Measurements from ENCODE around the gene ITGB8.

ITGB8 gene

DNA sequence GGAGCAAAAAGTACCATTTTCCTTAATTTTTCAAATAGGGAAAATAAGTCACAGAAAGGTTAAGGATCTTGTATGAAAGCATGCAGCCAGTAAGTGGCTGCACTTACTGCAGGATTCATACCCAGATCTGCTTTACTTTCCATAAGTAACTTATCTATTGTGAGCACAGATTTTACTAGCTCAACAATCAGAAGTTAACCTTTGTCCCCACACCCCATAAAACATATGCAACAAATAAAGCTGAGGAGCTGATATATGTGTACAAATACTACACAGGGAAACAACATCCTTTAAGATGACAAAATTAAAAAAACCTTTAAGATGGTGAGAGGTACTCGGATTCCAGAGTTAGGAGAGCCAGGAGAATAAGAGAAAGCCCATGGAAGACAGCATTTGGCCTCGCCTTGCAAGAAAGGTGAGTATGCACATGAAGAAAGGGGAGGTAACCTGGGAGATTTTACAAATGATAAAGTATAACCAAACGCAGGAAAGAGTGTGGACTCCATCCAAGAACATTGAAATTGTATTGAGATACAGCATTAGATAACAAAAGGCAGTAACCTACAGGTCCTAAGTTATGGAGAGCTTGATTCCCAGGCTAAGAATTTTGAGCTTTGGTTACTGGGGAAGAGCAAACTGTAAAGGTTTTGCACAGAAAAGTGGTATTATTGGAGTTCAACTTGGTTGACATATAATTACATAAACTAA, 87.1 kb downstream of the ITGB8 start:
- TF ChIP-seq, protein P1, sequence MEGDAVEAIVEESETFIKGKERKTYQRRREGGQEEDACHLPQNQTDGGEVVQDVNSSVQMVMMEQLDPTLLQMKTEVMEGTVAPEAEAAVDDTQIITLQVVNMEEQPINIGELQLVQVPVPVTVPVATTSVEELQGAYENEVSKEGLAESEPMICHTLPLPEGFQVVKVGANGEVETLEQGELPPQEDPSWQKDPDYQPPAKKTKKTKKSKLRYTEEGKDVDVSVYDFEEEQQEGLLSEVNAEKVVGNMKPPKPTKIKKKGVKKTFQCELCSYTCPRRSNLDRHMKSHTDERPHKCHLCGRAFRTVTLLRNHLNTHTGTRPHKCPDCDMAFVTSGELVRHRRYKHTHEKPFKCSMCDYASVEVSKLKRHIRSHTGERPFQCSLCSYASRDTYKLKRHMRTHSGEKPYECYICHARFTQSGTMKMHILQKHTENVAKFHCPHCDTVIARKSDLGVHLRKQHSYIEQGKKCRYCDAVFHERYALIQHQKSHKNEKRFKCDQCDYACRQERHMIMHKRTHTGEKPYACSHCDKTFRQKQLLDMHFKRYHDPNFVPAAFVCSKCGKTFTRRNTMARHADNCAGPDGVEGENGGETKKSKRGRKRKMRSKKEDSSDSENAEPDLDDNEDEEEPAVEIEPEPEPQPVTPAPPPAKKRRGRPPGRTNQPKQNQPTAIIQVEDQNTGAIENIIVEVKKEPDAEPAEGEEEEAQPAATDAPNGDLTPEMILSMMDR (IDR thresholded peaks at IDR 0.05) = no peak
- H3K9ac ChIP-seq = no peak overlapping the region
- no peaks in the 10 kb centered on the region for H3K79me2 ChIP-seq
- H3K4me2 ChIP-seq (ENCODE audit: low read length) = no peak overlapping the region
- H3K9me3 ChIP-seq (ENCODE audit: control insufficient read depth, low read length) = no peaks in the 10 kb centered on the region
- H3K36me3 ChIP-seq (ENCODE audit: control insufficient read depth, insufficient read depth, low read length) = no peaks in the 10 kb centered on the region
- no peaks in the 10 kb centered on the region for H3K27me3 ChIP-seq (ENCODE audit: control insufficient read depth, insufficient read depth, low read length)
- H2AFZ ChIP-seq = no peak overlapping the region
- peaks cover 9% of the 10 kb centered on the region for H3K4me1 ChIP-seq
- H3K27ac ChIP-seq = no peak overlapping the region
- no peak overlapping the region for H3K4me3 ChIP-seq (ENCODE audit: low read depth, low read length)

DNA sequence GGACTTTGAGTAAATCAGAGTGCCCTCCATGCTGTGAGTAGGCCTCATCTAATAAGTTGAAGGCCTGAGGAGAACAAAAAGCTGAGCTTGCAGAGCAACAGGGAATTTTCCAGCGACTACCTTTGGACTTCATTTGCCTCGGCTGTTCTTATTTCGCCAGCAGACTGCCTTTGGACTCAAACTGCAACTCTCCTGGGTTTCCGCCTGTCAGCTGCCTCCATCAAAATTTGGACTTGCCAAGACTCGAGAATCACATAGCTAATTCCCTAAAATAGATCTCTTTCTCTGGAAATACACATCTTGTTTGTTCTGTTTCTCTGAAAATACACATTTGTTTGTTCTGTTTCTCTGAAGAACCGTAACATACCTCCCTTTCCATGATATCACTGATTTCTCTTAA, 93.8 kb downstream of the ITGB8 start:
- TF ChIP-seq, protein P1 (IDR thresholded peaks at IDR 0.05) = no peak
- no peaks in the 10 kb centered on the region for H3K27me3 ChIP-seq (ENCODE audit: control insufficient read depth, insufficient read depth, low read length)

GRCh38 chr7:20430664-20431063, 100.0 kb downstream of the ITGB8 start:
- Histone ChIP-seq H3K36me3 (ENCODE audit: control insufficient read depth, insufficient read depth, low read length) (no peaks in the 10 kb centered on the region), H3K9me3 (ENCODE audit: control insufficient read depth, low read length) (no peaks in the 10 kb centered on the region)

More for the DNA sequence above, 93.8 kb downstream of the ITGB8 start:
- H2AFZ ChIP-seq = no peak overlapping the region
- H3K4me3 ChIP-seq (ENCODE audit: low read depth, low read length) = no peak overlapping the region
- H3K4me1 ChIP-seq = peaks cover 9% of the 10 kb centered on the region
- H3K9me3 ChIP-seq (ENCODE audit: control insufficient read depth, low read length) = no peaks in the 10 kb centered on the region
- no peak overlapping the region for H3K27ac ChIP-seq
- H3K9ac ChIP-seq = no peak overlapping the region
- H3K36me3 ChIP-seq (ENCODE audit: control insufficient read depth, insufficient read depth, low read length) = no peaks in the 10 kb centered on the region
- no peaks in the 10 kb centered on the region for H3K79me2 ChIP-seq
- H3K4me2 ChIP-seq (ENCODE audit: low read length) = no peak overlapping the region

GRCh38 chr7:20431146-20431545, 100.4 kb downstream of the ITGB8 start:
- TF ChIP-seq, protein P1 (IDR thresholded peaks at IDR 0.05) = no peak
- no peak overlapping the region for H3K4me3 ChIP-seq (ENCODE audit: low read depth, low read length)
- H3K27me3 ChIP-seq (ENCODE audit: control insufficient read depth, insufficient read depth, low read length) = no peaks in the 10 kb centered on the region
- no peaks in the 10 kb centered on the region for H3K4me1 ChIP-seq
- no peaks in the 10 kb centered on the region for H3K36me3 ChIP-seq (ENCODE audit: control insufficient read depth, insufficient read depth, low read length)
- H3K27ac ChIP-seq = no peak overlapping the region
- no peak overlapping the region for H3K4me2 ChIP-seq (ENCODE audit: low read length)
- H3K9me3 ChIP-seq (ENCODE audit: control insufficient read depth, low read length) = no peaks in the 10 kb centered on the region
- H3K79me2 ChIP-seq = no peaks in the 10 kb centered on the region
- H2AFZ ChIP-seq = no peak overlapping the region
- no peak overlapping the region for H3K9ac ChIP-seq

More at GRCh38 chr7:20430664-20431063, 100.0 kb downstream of the ITGB8 start:
- Histone ChIP-seq H3K4me1 (no peaks in the 10 kb centered on the region), H3K27me3 (ENCODE audit: control insufficient read depth, insufficient read depth, low read length) (no peaks in the 10 kb centered on the region), H3K4me3 (ENCODE audit: low read depth, low read length) (no peak overlapping the region), H2AFZ (no peak overlapping the region), H3K79me2 (no peaks in the 10 kb centered on the region), H3K27ac (no peak overlapping the region), H3K4me2 (ENCODE audit: low read length) (no peak overlapping the region), H3K9ac (no peak overlapping the region)
- TF ChIP-seq, protein P1 (IDR thresholded peaks at IDR 0.05) = no peak

GRCh38 chr7:20432071-20432470, 101.4 kb downstream of the ITGB8 start:
- no peak overlapping the region for H3K9ac ChIP-seq
- no peak overlapping the region for H3K27ac ChIP-seq
- no peak overlapping the region for H2AFZ ChIP-seq
- no peaks in the 10 kb centered on the region for H3K36me3 ChIP-seq (ENCODE audit: control insufficient read depth, insufficient read depth, low read length)
- H3K79me2 ChIP-seq = no peaks in the 10 kb centered on the region
- no peak overlapping the region for H3K4me2 ChIP-seq (ENCODE audit: low read length)
- no peaks in the 10 kb centered on the region for H3K4me1 ChIP-seq
- H3K9me3 ChIP-seq (ENCODE audit: control insufficient read depth, low read length) = no peaks in the 10 kb centered on the region
- no peaks in the 10 kb centered on the region for H3K27me3 ChIP-seq (ENCODE audit: control insufficient read depth, insufficient read depth, low read length)
- TF ChIP-seq, protein P1 (IDR thresholded peaks at IDR 0.05) = no peak
- H3K4me3 ChIP-seq (ENCODE audit: low read depth, low read length) = no peak overlapping the region

All from parathyroid adenoma (tissue), 2 donors.